Measurements from ENCODE around the gene N4BP2.

DNA sequence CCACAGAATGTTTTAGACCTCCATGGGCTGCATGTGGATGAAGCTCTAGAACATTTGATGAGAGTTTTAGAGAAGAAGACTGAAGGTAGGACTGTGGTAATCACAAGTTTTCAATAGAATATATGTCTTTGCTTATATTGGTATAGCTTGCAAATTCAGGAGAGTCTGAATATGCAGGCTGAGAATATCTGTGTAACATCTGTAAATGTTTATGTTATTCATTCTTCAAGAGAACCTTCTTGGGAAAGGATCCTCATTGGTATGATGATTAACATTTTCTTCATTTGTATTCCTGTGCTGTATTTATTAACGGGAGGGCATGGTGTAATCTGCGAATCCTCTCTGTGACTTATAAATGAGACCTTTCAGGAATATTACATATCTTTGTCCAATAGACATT lies 88.1 kb downstream of the N4BP2 start:
- TF ChIP-seq ZFX (IDR thresholded peaks at IDR 0.05): no peak
- TF ChIP-seq, protein P1, sequence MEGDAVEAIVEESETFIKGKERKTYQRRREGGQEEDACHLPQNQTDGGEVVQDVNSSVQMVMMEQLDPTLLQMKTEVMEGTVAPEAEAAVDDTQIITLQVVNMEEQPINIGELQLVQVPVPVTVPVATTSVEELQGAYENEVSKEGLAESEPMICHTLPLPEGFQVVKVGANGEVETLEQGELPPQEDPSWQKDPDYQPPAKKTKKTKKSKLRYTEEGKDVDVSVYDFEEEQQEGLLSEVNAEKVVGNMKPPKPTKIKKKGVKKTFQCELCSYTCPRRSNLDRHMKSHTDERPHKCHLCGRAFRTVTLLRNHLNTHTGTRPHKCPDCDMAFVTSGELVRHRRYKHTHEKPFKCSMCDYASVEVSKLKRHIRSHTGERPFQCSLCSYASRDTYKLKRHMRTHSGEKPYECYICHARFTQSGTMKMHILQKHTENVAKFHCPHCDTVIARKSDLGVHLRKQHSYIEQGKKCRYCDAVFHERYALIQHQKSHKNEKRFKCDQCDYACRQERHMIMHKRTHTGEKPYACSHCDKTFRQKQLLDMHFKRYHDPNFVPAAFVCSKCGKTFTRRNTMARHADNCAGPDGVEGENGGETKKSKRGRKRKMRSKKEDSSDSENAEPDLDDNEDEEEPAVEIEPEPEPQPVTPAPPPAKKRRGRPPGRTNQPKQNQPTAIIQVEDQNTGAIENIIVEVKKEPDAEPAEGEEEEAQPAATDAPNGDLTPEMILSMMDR (conservative IDR thresholded peaks at IDR 0.05): no peak

All from C4-2B (cell line).